ENCODE results near the gene SLC19A2.
"Not testable (repeated sequence)": the region's sequence is repeated elsewhere in the genome, so short reads cannot be mapped to it uniquely, and the experiment has no call there.

Gene SLC19A2

DNA sequence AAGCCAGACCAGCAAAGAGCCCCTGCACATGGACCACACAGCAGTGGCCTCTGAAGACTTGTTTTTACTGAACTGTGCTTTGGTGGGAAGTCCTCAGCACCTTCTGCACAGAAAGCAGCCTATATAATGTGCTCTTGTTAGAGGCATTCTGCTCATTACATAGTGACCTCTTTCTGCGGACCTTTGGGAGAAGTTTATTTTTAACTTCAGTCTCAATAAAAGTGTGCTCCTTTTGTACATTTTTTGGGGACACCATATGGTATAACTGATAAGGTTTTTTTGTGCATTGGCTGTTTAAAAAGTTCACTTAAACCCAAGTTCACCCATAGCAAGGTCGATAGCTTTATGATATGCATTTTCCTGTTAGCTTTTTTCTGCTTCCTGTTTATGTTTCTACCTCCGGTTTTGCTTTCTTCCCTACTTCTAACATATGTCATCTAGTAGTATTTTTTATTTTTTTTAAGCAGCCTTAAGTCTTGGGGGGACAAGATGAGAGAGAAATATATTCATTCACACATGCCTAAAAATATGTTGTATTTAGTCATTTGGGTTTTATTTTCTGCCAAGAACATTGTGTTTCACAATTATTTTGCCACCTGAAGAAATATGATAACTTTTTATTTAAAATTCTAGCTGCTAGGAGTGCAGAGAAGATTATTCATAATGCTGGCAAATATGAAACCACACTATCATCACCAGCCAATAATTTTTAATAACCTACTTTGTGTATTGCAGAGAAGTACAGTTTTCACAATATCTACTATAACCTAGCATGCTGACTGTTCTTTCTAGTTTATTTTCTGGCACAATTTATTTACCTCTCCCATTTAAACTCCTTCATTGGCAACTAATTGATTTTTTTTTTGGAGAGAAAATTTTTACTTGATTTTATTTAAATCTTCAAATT, 22.9 kb upstream of the SLC19A2 start:
- no peak for DNase-seq

DNA sequence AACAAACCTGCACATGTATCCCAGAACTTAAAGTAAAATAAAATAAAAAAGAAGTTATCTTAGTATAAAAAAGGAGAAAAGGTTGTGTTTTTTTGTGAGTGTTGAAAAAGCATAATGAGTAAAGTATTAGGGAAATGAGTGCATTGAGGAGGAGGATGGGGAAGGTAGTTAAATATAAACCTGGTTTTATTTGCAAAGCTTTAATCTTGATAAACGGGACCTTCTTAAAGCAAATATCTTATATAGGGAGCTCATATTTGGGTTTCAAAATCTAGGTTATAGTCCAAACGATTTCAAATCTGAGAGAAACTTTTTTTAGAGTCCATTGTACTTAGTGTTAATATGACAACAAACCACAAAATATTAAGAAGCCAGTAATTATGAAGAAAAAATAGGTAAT, 21.7 kb upstream of the SLC19A2 start:
- DNase-seq, result no peak

DNA sequence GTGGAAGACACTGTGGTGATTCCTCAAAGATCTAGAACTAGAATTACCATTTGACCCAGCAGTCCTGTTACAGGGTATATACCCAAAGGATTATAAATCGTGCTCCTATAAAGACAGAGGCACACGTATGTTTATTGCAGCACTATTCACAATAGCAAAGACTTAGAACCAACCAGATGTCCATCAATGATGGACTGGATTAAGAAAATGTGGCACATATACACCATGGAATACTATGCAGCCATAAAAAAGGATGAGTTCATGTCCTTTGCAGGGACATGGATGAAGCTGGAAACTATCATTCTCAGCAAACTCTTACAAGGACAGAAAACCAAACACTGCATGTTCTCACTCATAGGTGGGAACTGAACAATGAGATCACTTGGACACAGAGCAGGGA, 17.9 kb upstream of the SLC19A2 start:
- DNase-seq, result not testable (repeated sequence)

DNA sequence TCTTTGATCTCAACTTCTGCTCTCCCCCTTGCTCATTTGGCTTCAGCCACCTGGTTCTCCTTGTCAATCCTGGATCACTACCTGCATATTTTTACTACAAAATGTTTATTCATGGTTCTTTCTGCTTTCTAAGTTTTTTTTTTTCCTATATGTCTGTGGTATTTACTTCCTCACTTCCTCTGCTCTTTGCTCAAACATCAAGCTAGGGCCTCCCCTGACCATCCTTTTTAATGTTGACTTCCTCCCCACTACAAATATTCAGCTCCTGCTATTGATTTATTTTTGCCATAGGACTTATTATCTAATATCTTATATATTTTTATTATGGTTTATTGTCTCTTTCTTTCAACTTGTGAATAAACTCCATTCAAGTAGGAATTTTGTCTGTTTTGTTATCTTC, 14.1 kb upstream of the SLC19A2 start:
- no peak for DNase-seq

DNA sequence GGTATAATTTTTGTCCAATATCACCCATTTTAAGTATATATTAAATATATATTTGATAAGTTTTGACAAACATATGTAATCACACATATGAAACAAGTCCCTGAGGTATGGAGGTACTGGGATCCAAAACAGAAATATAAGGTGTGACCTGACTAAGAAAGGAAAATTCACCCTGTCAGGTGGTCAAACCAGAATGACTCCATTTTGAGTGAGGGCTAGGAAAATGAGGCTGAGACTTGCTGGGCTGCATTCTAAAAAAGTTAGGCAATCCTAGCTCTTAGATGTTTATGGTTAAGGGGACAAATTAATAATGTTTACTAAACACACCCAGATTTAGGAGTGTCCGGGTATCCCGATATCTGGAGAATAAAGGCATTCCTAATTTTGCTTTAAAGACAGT, 11.6 kb upstream of the SLC19A2 start:
- no peak for DNase-seq

DNA sequence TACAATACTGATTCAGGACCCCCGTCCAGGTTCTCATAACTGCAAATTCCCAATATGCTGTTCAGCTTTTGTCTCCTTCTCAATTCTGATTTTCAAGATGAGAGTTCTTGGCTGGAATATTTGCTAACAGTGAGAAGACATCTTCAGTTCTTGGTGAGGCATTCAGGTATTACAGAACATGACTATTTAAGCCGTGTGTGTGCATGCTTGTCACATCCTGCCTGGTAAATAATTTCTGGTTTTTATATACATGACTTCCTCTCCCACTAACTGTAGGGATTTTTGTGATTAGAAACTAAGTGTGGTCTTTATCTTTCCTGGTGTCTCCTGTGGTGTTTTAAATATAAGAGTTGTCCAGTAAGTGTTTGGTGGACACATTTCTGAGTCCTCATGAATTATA, 10.2 kb upstream of the SLC19A2 start:
- no peak for DNase-seq

DNA sequence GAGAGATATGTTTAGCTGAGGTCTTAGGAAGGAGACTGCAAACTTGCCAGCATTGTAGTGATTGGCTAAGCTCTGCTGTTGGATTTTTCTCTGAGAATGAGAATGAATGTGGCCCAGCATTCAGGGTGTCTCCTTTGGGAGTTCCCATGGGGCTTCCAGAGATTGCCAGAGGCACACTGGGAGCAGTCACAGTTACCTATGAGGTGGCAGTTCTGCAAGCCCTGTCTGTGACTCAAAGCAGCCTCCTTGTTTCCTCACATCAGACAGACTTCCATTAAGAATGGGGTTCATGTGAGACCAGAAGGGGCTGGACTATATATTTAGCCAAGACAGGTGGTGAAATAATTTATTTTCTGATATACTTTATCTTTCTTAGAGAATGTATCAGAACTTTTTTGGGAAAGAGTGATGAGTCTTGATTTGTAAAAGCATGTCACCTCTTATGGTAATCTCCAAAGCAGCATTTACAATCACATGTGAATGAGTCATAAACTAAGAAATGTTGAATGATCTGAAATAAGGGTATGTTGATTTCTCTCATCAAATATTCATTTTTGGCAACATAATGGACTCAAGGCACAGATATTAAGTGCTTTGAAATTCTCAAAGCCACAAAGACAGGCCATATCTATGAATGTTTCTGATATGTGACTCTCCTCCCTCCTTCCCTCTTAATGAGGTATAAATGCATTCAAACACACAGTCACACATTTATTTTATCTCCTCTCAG, 9.5 kb upstream of the SLC19A2 start:
- DNase-seq, result no peak

DNA sequence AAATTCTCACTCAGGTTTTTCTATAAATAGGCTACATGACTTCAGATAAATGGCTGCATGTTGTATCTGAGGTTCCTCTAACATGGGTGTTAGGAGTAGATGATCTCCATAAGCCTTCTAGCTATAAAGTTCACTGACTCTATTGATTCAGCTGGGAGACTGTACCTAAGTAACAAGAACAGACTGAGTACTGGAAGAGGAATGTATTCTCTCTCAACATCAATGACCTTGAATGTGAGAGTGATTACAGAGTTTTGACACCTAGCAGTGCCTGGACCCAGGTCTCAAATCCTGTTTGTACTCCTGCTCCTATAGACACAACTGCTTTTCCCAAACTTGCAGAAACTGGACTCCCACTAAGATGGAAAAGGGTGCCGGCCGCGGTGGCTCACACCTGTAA, 8.6 kb upstream of the SLC19A2 start:
- DNase-seq, result no peak

DNA sequence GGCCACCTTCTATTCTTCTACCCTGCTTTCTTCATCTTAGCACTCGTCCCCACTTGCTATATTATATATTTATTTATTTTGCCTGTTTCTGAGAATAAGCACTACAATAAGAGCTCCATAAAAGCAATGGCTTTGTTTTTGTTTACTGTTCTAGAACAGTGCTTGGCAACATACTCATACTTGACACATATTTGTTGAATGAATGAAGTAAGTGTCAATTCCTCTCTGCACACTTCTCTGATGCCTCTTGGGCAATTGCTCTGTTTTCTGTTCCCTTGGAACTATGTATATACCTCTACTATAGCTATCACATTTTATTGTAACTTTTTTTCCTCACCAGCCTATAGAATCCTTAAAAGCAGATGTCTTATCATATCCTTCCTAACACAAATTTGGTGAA, 7.5 kb upstream of the SLC19A2 start:
- no peak for DNase-seq

DNA sequence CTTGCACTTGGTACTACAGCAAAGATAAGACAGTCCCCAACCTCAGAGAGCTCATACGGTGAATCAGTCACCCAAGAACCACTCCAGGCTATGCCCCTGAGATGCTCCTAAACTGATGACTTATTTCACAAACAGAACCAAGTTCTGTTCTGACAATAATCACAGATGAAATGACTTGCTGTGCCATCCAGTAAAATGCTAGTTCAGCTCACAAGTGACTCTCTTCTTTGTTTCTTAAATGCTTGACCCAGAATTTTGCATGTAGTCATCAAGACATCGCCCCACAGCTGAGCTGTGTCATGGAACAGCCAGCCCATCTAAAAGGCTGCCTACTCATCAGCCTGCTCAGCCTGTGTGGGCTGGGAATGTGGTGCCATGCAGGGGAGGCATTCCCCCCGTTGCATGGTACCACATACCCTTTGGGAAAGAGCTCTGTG, 6.1 kb upstream of the SLC19A2 start:
- no peak for DNase-seq

DNA sequence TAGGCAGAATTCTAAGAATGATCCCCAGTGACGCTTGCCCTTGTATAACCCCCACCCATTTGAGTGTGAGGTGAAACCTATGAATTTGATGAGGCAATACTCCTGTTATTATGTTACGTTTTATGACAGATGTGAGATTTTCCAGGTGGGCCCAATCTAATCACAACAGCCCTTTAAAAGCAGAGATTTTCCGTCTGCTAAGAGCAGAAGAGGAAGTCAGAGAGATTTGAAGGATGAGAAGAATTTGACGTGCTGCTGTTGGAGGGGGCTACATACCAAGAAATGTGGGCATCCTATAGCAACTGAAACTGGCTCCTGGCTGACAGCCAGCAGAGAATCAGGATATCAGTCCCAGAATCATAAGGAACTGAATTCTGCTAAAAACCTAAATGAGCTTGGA, 2.4 kb upstream of the SLC19A2 start:
- no peak for DNase-seq

DNA sequence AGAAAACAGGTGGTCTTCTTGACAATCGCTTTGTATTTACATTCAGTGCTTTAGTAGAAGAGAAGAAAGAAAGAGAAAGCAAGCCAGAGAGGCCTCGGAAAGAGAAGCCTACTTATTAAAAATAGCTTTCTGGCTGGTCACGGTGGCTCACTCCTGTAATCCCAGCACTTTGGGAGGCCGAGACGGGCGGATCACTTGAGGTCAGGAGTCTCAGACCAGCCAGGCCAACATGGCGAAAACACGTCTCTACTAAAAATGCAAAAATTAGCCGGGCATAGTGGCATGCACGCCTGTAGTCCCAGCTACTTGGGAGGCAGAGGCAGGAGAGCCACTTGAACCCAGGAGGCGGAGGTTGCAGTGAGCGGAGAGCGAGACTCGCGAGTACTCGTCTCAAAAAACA, 1.8 kb upstream of the SLC19A2 start:
- no peak for DNase-seq

DNA sequence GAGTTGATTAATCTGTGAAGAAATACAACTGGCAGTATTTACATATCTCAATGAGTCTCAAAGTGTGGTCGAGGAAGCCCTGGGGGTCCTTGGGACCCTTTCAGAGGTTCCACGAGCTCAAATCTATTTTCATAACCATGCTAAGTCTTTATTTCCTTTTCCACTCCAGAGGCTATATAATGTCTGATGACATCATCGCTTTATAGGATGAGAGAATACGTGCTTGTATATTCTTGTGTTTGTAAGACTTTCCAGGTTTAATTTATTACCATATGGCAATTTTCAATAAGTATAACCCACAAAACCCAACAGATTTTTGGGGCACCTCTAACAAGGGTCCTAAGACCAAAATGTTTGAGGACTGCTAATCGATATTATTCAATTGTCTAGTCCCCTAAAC, 1.4 kb upstream of the SLC19A2 start:
- DNase-seq, result no peak

DNA sequence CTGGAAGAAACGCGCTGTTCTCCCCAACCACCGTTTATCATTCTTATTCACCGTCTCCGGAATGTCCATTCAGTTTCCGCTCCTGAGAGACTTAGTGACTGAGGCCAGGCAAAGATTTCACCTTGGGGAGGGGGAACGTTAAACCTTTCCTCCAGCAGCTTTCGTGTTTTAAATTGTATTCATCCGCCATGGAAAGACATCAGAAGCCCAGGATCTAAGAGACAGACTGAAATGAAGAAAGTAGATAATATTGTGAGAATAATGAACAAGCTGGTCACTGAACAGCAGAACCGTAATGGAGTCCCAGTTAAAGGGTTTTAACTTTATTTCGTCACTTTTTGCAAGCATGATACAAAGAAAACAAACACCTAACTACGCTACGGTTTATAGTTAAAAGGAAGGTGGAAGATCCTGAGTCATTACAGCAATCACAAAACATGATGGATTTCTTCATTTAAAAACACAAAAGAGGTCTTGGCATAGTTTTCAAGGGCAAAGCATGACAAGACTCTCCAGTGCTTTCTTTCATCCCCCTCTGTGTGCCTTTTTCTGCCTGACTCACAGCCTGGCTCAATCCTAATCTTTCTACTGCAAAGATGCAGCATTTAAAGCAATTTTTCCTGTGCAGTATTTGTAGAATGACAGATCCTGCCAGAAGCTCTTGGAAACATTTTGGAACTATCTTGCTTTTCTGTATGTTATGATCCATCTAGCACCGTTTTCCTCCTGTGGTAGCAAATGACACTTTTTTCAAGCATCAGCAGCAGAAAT, 722 bp upstream of the SLC19A2 start:
- DNase-seq, result peak; percentile 46

DNA sequence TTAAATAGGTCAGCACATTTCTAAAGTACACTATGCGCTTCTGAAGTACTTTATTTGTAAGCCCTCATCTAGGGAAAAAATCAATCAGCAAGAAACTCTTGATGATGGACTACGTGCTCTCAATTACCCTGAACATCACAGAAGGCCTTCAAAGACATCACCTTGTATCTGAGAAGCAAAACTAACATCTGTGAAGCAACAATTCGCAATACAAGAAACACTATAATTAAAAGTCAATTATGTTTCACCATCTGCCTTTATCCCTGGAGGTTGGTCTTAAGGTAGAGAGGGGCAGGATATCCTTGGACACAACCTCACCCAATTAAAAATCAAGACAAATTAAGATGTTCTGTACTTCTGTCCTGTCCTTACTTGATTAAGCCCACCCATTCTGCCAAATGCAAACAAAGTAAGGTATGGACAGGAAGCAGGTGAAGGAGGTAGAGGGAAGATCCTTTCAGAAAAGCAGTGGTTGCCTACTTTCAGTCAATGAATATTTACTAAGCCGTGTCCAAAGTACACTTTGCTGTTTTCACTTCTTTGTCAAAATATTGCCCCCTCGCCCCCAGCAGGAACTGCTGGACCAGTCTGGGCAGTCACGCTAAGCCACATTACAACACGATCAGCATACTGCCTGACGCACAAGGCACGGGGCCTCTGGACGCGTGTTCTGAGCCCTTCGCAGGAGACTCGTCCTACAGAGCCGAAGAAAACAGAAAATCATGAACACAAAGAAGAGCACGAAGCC, 887 bp downstream of the SLC19A2 start:
- DNase-seq, result peak; percentile 71

DNA sequence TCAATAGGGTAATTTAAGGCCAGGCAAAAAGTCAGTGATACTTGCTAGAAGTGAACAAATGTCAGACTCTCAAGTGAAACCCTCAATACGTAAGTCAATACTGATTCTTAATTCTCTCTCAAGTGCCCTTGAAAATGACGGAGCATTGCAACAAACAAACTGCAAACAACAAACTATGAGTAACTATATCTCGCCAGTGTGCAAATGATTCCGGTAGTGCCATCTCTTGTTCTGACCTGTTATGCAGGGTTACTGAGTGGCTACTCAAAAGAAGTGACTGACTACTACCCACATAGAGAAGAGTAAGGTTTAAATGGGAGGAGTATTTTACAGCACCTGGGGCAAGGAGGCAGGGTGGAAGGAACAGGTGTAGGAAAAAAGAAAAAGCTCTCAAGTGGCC, 1.6 kb downstream of the SLC19A2 start:
- no peak for DNase-seq

DNA sequence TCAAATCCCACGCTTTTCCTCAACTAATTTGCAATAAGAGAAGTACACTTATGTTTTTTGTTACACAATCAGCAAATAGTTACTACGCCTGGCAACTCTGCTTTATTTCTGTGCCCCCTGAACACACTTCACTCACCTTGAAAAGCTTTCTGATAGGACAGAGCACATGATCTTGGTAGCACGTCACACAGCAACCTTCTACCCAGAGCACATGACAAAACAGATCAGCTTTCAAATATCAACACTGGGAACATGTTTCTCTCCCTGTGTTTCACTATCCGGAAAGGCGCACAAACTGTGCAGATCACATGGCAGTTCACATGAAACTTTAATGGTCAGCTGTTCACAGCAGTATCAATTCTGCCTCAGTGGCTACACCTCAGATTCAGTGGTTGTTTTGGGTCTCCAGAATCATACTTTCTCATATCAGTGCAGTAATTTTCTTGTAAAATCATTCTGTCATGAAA, 2.2 kb downstream of the SLC19A2 start:
- peak; percentile 48 for DNase-seq

DNA sequence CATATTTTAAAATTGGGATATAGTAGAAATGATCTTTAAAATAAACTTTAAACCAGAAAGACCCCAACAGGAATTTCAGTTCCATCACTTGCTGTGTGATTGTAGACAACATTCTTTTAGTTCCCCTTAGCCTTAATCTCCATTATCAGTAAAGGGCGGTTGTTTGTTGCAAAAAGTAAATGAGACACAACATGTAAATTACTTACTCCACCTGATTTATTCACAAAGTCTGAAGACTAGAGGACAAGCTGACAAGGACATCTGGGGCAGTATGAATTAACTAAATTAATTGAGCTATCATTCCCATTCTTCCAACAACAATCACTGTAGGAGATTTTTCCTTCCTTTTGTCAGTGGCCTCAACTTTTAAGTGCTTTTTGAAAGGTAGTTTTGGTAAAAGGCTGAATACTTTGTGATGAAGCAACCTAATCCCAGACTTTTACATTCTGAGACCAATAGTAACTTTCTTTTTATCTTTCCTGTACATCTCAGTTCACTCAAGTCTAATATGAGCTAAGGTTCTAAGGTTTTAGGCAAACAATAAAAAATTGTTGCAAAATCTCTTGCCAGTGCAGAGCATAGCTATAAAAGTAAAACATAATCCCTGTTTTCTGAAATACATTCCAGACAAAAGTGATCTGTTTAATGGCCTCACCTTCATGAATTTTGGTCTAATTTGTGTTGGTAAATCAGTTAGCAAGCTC, 6.2 kb downstream of the SLC19A2 start:
- DNase-seq, result no peak

DNA sequence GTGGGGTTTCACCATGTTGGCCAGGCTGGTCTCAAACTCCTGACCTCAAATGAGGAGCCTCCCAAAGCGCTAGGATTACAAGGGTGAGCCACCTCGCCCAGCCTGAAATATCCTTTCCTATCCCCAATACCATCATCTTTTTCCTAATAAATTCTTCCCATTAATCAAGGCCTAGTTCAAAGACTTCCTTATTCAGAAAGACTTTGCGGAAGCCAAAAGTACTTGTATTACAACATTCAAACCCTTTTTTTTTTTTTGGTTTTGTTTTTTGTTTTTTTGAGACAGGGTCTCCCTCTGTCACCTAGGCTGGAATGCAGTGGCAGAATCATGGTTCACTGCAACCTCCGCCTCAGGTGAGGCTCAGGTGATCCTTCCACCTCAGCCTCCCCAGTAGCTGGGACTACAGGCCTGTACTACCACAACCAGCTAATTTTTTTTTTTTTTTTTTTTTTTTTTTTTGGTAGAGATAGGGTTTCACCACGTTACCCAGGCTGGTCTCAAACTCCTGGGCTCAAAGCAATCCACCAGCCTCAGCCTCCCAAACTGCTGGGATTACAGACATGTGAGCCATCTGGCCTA, 7.6 kb downstream of the SLC19A2 start:
- DNase-seq, result no peak

DNA sequence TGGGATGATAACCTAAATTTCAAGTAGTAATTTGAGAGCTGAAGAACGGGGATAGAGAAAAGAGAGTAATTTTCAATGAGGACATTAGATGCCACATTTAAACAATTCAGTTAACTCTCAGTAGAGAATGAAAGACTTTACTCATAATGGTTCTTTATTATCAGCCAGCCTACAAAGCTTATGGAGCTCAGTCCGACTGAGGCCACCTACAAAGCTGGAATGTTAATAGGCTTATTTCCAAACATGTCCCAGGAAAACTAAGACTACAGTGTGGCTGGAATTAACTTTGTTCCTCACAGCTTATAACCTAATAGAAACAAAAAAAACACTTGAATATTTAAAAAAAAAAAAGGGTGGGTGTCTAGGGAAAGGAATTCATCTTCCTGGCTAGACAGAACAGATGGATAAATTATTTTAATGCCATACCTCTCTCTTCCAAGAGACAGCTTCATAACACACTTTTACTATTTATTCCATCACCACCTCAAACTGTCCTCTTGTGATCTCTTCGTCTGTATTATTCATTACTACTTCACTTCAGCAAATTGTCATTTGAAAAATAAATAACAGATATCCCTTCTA, 9.8 kb downstream of the SLC19A2 start:
- DNase-seq, result peak; percentile 72

DNA sequence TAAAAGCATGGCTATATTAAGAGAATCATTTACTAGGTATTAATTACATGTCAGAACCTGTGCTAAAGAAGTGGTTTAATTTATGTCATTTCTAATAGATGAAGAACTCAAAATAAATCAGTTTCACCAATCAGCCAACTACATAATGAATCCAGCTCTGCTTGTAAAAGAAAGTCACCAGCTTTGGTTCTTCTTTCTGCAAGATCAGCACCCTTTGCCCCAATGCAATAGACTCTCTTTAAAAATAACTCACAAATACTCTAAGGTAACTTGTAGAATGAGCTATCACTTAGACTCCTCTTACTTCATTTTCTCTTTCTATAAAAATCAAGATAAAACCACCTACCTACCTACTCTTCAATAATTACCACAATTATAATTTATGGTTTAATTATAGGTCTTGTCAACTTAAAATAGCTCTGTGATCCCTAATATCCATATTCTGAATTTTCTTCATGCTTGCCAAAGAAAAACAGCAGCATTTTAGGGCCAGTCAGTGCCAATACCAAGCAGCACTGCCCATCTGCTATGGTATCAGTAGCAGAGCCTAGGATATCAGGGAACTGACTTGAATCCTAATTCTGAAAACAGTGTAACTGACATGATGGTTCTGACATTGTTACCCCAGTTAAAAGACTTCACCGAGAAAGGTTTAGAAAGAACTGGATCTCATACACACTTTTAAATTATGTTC, 11.3 kb downstream of the SLC19A2 start:
- DNase-seq, result no peak

Data from NCI-H82 (cell line).